ENCODE data around the gene FGF22. TPM values are rescaled to one million over a fixed set of nuclear protein-coding genes. Genes with fewer than 3 reads are reported as not detected.

Gene FGF22
- total RNA-seq, 2 experiments from 2014 or later: 0.48 TPM; not detected in 1

GRCh38 chr19:656751-657559 lies 17.3 kb downstream of the FGF22 start:
- Histone ChIP-seq H4K20me1 (ENCODE audit: insufficient read depth, low read length) (peaks cover 18% of the 10 kb centered on the region), H3K9me3 (ENCODE audit: low read length) (no peaks in the 10 kb centered on the region), H3K36me3 (ENCODE audit: insufficient read depth, low read length) (peaks cover 92% of the 10 kb centered on the region), H3K4me3 (ENCODE audit: low read depth, low read length, poor library complexity, severe bottlenecking) (no peak overlapping the region), H3K9me2 (ENCODE audit: insufficient read depth, low read length) (no peaks in the 10 kb centered on the region), H3K79me2 (ENCODE audit: insufficient read depth, low read depth, low read length) (peaks cover 97% of the 10 kb centered on the region), H3K4me2 (ENCODE audit: low read length) (no peak overlapping the region), H3K4me1 (ENCODE audit: insufficient read depth, low read length, poor library complexity, severe bottlenecking) (peaks cover 25% of the 10 kb centered on the region), H2AFZ (ENCODE audit: low read length) (no peak overlapping the region), H3K27ac (ENCODE audit: low read depth, low read length, poor library complexity, severe bottlenecking) (no peak overlapping the region)
- ChIA-PET POLR2A (no interaction called here), CTCF (ENCODE audit: unreplicated experiment) (no interaction called here)
- no peak for DNase-seq (ENCODE audit: low spot score)
- intact Hi-C loops (cut with micrococcal nuclease; ENCODE audit: unreplicated experiment): no loop called here
- no TSS peak for BruUV-seq (replicated peaks)
- no peak for TF ChIP-seq CTCF (conservative IDR thresholded peaks at IDR 0.05; ENCODE audit: low read length)
- no peak for TF ChIP-seq EZH2phosphoT487 (IDR thresholded peaks at IDR 0.05; ENCODE audit: borderline replicate concordance, low read depth, low read length)

GRCh38 chr19:657611-658010 lies 17.9 kb downstream of the FGF22 start:
- Histone ChIP-seq H3K4me1 (ENCODE audit: insufficient read depth, low read length, poor library complexity, severe bottlenecking) (peaks cover 25% of the 10 kb centered on the region), H3K9me3 (ENCODE audit: low read length) (no peaks in the 10 kb centered on the region), H3K4me2 (ENCODE audit: low read length) (no peak overlapping the region), H2AFZ (ENCODE audit: low read length) (no peak overlapping the region), H3K9me2 (ENCODE audit: insufficient read depth, low read length) (no peaks in the 10 kb centered on the region), H4K20me1 (ENCODE audit: insufficient read depth, low read length) (peaks cover 19% of the 10 kb centered on the region), H3K36me3 (ENCODE audit: insufficient read depth, low read length) (peaks cover 89% of the 10 kb centered on the region), H3K79me2 (ENCODE audit: insufficient read depth, low read depth, low read length) (peaks cover 100% of the 10 kb centered on the region), H3K4me3 (ENCODE audit: low read depth, low read length, poor library complexity, severe bottlenecking) (no peak overlapping the region), H3K27ac (ENCODE audit: low read depth, low read length, poor library complexity, severe bottlenecking) (no peak overlapping the region)
- ChIA-PET POLR2A (no interaction called here), CTCF (ENCODE audit: unreplicated experiment) (no interaction called here)
- intact Hi-C loops (cut with micrococcal nuclease; ENCODE audit: unreplicated experiment): no loop called here
- no peak for TF ChIP-seq CTCF (conservative IDR thresholded peaks at IDR 0.05; ENCODE audit: low read length)
- DNase-seq (ENCODE audit: low spot score): no peak
- BruUV-seq (replicated peaks): no TSS peak

DNA sequence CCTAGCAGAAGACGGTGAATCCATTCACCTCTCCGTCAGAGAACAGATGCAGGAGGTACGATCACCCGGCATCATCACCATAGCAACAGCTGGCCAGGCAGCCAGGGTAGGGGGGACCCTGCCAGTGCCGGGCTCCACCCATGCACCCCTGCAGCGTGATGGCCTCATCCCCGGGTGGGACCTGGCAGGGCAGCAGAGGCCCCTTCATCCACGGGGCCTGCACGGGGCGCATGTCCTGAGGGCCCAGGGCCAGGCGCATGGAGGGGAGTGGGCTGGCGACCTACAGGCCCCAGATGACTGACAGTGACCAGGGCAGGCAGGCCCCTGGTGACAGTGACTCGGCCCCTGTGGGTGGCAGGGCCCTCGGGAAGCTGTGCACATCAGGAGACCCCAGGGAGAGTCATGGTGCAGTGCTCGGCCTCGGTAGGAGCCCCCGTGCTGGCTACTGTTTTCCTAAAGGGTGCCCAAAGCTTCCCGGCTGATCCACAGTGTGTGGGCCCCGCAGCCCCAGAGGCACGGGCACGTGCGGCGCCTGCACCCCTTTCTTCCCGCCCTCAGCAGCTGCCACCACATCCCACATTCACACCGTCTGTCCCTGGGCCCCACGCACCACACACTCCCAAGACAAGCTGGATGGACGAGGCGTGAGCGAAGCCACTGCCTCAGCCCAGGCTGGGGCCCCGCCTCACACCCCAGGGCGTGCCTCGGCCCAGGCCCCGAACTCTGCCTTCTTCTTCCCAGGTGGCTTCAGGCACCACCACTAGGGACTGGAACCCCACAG lies 18.6 kb downstream of the FGF22 start:
- DNase-seq (ENCODE audit: low spot score): no peak
- Histone ChIP-seq H3K4me3 (ENCODE audit: low read depth, low read length, poor library complexity, severe bottlenecking) (no peak overlapping the region), H3K4me2 (ENCODE audit: low read length) (peak overlapping the region; percentile 100; the same call in 1 of the 2 replicates), H3K27ac (ENCODE audit: low read depth, low read length, poor library complexity, severe bottlenecking) (no peak overlapping the region), H3K4me1 (ENCODE audit: insufficient read depth, low read length, poor library complexity, severe bottlenecking) (peaks cover 25% of the 10 kb centered on the region), H2AFZ (ENCODE audit: low read length) (no peak overlapping the region), H3K79me2 (ENCODE audit: insufficient read depth, low read depth, low read length) (peaks cover 96% of the 10 kb centered on the region), H3K9me3 (ENCODE audit: low read length) (no peaks in the 10 kb centered on the region), H3K9me2 (ENCODE audit: insufficient read depth, low read length) (no peaks in the 10 kb centered on the region), H4K20me1 (ENCODE audit: insufficient read depth, low read length) (peaks cover 19% of the 10 kb centered on the region), H3K36me3 (ENCODE audit: insufficient read depth, low read length) (peaks cover 86% of the 10 kb centered on the region)
- TF ChIP-seq CTCF (conservative IDR thresholded peaks at IDR 0.05; ENCODE audit: low read length) (no peak), EZH2phosphoT487 (IDR thresholded peaks at IDR 0.05; ENCODE audit: borderline replicate concordance, low read depth, low read length) (no peak)
- CTCF ChIA-PET (ENCODE audit: unreplicated experiment): no interaction called here
- no TSS peak for BruUV-seq (replicated peaks)
- POLR2A ChIA-PET: no interaction called here
- intact Hi-C loops (cut with micrococcal nuclease; ENCODE audit: unreplicated experiment): no loop called here

All from OCI-LY7 (cell line).